Lung (tissue), 12 donors: Measurements from ENCODE around the gene SND1. TPM values are rescaled to one million over a fixed set of nuclear protein-coding genes. Genes with fewer than 3 reads are reported as not detected.

ENCODE experiments used
- ATAC-seq: fragments of 200-7000 bp; cut with Tn5 transposase; one replicate; pipeline ENCODE4 v1.9.1; 2020; ENCODE audit warnings: moderate number of reproducible peaks; ENCODE audit not compliant: insufficient read depth, low FRiP score
- DNase-seq, 3 donors: peaks; one replicate each; pipeline ENCODE4 v3.0.0-alpha.2; 2013 to 2017
- H3K27ac ChIP-seq, 2 donors: one replicate each; pipeline ENCODE4 v1.5.1; 2013; ENCODE audit warnings: mild to moderate bottlenecking in 2 of 2, moderate library complexity in 2 of 2, control low read depth in 1 of 2, inconsistent platforms in 1 of 2, low read depth in 1 of 2, low read length in 1 of 2
- H3K27me3 ChIP-seq, 3 donors: one replicate each; pipeline ENCODE4 v1.5.1; 2013; ENCODE audit warnings: low read length in 2 of 3; ENCODE audit not compliant: control insufficient read depth in 3 of 3, insufficient read depth in 3 of 3
- H3K36me3 ChIP-seq, 4 donors: one replicate each; pipeline ENCODE4 v1.5.1; 2013; ENCODE audit warnings: low read length in 4 of 4, mild to moderate bottlenecking in 1 of 4, moderate library complexity in 1 of 4; ENCODE audit not compliant: control insufficient read depth in 4 of 4, insufficient read depth in 4 of 4
- H3K4me1 ChIP-seq, 5 donors: one replicate each; pipeline ENCODE4 v1.5.1; 2013; ENCODE audit warnings: low read length in 5 of 5, mild to moderate bottlenecking in 2 of 5, moderate library complexity in 1 of 5; ENCODE audit not compliant: control insufficient read depth in 5 of 5, insufficient read depth in 5 of 5
- H3K4me3 ChIP-seq: one replicate; pipeline ENCODE4 v1.5.1; 2013; ENCODE audit warnings: mild to moderate bottlenecking, control low read depth, moderate library complexity
- H3K9ac ChIP-seq, 2 donors: one replicate each; pipeline ENCODE4 v1.5.1; 2013; ENCODE audit warnings: low read length in 2 of 2, control low read depth in 1 of 2; ENCODE audit not compliant: insufficient read depth in 1 of 2
- H3K9me3 ChIP-seq, 4 donors: one replicate each; pipeline ENCODE4 v1.5.1; 2013; ENCODE audit warnings: low read length in 3 of 4, mild to moderate bottlenecking in 1 of 4, moderate library complexity in 1 of 4; ENCODE audit not compliant: control insufficient read depth in 4 of 4, insufficient read depth in 3 of 4
- CTCF ChIP-seq: IDR thresholded peaks from 2 replicates; pipeline ENCODE4 v1.5.1; 2012; ENCODE audit warnings: mild to moderate bottlenecking; ENCODE audit errors: control extremely low read depth, extremely low read depth
- WGBS, 2 donors: extraction: QIAGEN DNeasy Blood & Tissue Kit; methylation state at CpG; one replicate each; pipeline ENCODE4 v1.1.7; 2013; 5-methylcytosine and 5-hydroxymethylcytosine counted together
- polyA plus RNA-seq, 2 donors: library from polyadenylated mRNA; stranded (reverse); fragments of 200-250 nt; gene quantifications; one replicate each; pipeline ENCODE4 v1.2.1, GENCODE V29; 2013
- total RNA-seq, 2 donors: library from RNA; depleted of rRNA in 1 of 2; stranded (reverse); fragments of >200 nt in 1 of 2; gene quantifications; one replicate each; pipeline ENCODE4 v1.2.1, GENCODE V29; 2014 to 2021
- donor health status: control.
- donor health status: control.
- donor health status: Bipolar disorder and iron deficiency.
- donor health status: healthy.
- donor health status: DM: yes; HTN: yes; CAD: no.

SND1 gene
- total and polyA plus RNA-seq, 4 donors: 94.5 to 210 (median 137) TPM

- ATAC-seq: no peak
- Histone ChIP-seq H3K36me3 (no peaks in the 10 kb centered on the region), H3K4me3 (no peak overlapping the region), H3K9ac (peak overlapping the region in 1 of 2 donors; percentile 24), H3K4me1 (peaks cover 1 to 50% (median 27%) of the 10 kb centered on the region in 5 donors), H3K9me3 (no peaks in the 10 kb centered on the region), H3K27ac (no peak overlapping the region), H3K27me3 (no peaks in the 10 kb centered on the region)
- TF ChIP-seq CTCF: no peak
- 63 to 78% methylated on average over 1 of the region's 1 CpG for WGBS, 2 donors
- peak; percentile 68 to 93 (median 90) for DNase-seq
These were observed 297.8 kb downstream of the SND1 start for GRCh38 chr7:127949769-127950222.

GRCh38 chr7:127950233-127950935, 298.4 kb downstream of the SND1 start:
- no peak overlapping the region for H3K27ac ChIP-seq
- no peak for DNase-seq
- ATAC-seq: no peak
- no peak overlapping the region for H3K4me3 ChIP-seq
- no peaks in the 10 kb centered on the region for H3K27me3 ChIP-seq
- no peaks in the 10 kb centered on the region for H3K9me3 ChIP-seq
- no peaks in the 10 kb centered on the region for H3K36me3 ChIP-seq
- no peak for TF ChIP-seq CTCF
- H3K9ac ChIP-seq: no peak overlapping the region
- WGBS, 2 donors: 76 to 85% methylated on average over 6 of the region's 6 CpGs
- peaks cover 1 to 51% (median 27%) of the 10 kb centered on the region in 5 donors for H3K4me1 ChIP-seq

GRCh38 chr7:127953423-127954356, 301.7 kb downstream of the SND1 start:
- Histone ChIP-seq H3K4me3 (no peak overlapping the region), H3K36me3 (no peaks in the 10 kb centered on the region), H3K27ac (no peak overlapping the region), H3K9me3 (no peaks in the 10 kb centered on the region), H3K27me3 (no peaks in the 10 kb centered on the region), H3K9ac (no peak overlapping the region), H3K4me1 (peaks cover 1 to 38% (median 23%) of the 10 kb centered on the region in 5 donors)
- no peak for TF ChIP-seq CTCF
- WGBS, 2 donors: 57 to 68% methylated on average over 5 of the region's 5 CpGs
- no peak for ATAC-seq
- no peak for DNase-seq
